ENCODE measurements around the gene DISC1.

GRCh38 chr1:231714440-231714839 is 87.8 kb downstream of the DISC1 start:
- TF ChIP-seq, protein P1, sequence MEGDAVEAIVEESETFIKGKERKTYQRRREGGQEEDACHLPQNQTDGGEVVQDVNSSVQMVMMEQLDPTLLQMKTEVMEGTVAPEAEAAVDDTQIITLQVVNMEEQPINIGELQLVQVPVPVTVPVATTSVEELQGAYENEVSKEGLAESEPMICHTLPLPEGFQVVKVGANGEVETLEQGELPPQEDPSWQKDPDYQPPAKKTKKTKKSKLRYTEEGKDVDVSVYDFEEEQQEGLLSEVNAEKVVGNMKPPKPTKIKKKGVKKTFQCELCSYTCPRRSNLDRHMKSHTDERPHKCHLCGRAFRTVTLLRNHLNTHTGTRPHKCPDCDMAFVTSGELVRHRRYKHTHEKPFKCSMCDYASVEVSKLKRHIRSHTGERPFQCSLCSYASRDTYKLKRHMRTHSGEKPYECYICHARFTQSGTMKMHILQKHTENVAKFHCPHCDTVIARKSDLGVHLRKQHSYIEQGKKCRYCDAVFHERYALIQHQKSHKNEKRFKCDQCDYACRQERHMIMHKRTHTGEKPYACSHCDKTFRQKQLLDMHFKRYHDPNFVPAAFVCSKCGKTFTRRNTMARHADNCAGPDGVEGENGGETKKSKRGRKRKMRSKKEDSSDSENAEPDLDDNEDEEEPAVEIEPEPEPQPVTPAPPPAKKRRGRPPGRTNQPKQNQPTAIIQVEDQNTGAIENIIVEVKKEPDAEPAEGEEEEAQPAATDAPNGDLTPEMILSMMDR (IDR thresholded peaks at IDR 0.05; ENCODE audit: low read depth, low read length): no peak
- no peak for TF ChIP-seq EZH2phosphoT487 (IDR thresholded peaks at IDR 0.05; ENCODE audit: low read depth)
